ENCODE results near the gene ITGA1. TPM values are rescaled to one million over a fixed set of nuclear protein-coding genes. Genes with fewer than 3 reads are reported as not detected.
"Not testable (repeated sequence)": the region's sequence is repeated elsewhere in the genome, so short reads cannot be mapped to it uniquely, and the experiment has no call there.

The ITGA1 gene
- total RNA-seq, result 1 to 10 TPM; 2.6 to 3.2 TPM

DNA sequence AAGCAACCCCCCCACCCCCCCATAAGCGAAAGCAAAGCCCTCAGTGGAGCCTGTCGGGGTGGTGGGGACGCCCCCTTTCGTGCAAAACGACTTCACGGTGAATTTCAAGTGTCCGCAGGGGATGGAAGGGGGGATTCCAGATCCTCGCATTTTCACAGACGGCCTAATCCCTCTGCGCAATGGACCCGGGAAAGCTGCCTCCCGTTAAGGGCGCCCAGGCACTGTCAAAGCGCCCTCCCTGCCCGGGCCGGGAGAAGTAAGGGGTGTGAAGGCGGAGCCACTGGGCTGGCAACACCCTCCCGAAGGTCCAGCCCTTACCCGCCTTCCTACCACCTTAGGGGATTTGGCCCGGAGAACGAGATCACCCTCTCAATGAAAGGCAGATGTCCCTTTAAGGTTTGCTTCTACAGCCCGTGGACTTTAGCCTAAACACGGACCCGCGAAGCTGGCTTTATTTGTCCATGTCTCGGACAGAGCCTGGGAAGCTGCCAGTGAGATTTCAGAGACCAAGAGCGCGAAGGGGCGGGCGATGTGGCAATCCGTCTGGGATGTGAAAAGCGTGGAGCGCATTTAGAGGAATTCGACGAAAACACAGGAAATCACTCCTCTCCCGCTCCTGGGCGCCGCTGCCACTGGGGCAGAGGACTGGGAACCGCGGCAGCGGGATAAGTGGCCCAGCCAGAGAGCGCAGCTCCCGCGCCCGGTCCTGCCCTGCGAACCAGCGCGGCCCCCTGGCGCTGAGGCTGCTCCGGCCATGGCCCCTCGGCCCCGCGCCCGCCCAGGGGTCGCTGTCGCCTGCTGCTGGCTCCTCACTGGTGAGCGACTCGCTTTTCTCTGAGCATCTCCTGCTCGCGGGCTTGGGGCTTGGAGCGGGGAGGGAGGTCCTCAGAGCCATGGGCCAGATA, at the start of gene ITGA1, which contains the start of gene PELO:
ITGA1 (plus strand) TSS at position 317 of the 905 bp plus-strand sequence; CDS start at position 755, 438 bp downstream.
PELO (plus strand) TSS at position 317 of the 905 bp plus-strand sequence. CDS start 12,479 bp downstream, outside the sequence.
- ChIA-PET POLR2A (no interaction called here), CTCF (interaction anchor here (1.6 to 2.1 kb wide), 2 partner anchors 12 to 128 kb away, joined by 5 to 8 read pairs; no protein-coding TSS in a partner anchor)
- H3K4me3 Mint-ChIP-seq, result peak within 1 kb of the TSS; percentile 81
- H3K27ac Mint-ChIP-seq, result peak within 1 kb of the TSS; percentile 6
- H3K9me3 Mint-ChIP-seq, result no peaks in the 10 kb centered on the region
- H3K4me1 Mint-ChIP-seq, result peaks cover 19% of the 10 kb centered on the region
- DNase-seq, result peak; percentile 35
- peaks cover 29% of the 10 kb centered on the region for H3K27me3 Mint-ChIP-seq
- H3K36me3 Mint-ChIP-seq (ENCODE audit: low read depth), result peaks cover 3% of the 10 kb centered on the region

DNA sequence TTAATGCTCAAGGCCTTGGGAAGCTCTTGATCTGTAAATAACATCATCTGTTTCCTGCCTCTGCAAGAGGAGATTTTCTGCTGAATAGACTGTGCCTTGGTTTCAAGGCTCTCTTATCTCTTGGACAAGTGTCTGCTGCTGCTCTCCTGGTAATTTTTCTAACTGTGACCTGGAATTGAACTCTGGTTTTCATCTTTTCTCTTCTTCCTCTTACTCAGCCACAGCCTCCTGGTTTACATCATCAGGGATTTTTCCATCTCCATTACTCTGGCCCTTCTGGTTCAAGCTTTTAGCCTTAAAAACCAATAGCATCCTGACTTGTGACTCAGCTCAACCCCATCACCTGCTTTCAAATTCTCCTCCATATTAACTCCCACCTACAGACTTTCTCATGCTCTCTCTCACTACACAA, 49.6 kb upstream of the ITGA1 start:
- H3K4me3 Mint-ChIP-seq, result no peak overlapping the region
- H3K27me3 Mint-ChIP-seq, result no peaks in the 10 kb centered on the region
- no peak for DNase-seq
- H3K27ac Mint-ChIP-seq, result no peak overlapping the region
- peaks cover 7% of the 10 kb centered on the region for H3K9me3 Mint-ChIP-seq
- H3K36me3 Mint-ChIP-seq (ENCODE audit: low read depth), result peaks cover 9% of the 10 kb centered on the region
- peaks cover 22% of the 10 kb centered on the region for H3K4me1 Mint-ChIP-seq
- ChIA-PET CTCF (interaction anchor here (0.6 to 1.6 kb wide), 6 partner anchors 14 to 52 kb away, joined by 3 to 4 read pairs (median 3); no protein-coding TSS in a partner anchor), POLR2A (no interaction called here)

DNA sequence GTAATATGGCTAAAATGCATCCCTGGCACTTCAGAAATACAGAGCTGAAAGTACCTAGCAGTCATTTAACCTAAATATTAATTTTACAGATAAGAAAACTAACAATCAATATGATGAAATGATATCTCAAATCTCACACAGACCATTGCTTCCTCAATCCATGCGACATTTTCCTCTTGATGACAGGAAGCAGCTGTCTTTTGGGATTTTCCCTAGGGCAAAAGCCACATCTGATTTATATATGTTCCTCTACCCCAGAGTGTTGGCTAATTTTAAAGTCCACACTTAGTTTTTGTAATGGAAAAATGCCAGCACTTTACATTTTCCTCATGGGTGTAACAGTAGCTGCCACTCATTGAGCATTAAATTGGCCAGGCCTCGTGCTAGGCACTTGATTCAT, 47.7 kb upstream of the ITGA1 start:
- Mint-ChIP-seq H3K27me3 (no peaks in the 10 kb centered on the region), H3K4me3 (no peak overlapping the region)

DNA sequence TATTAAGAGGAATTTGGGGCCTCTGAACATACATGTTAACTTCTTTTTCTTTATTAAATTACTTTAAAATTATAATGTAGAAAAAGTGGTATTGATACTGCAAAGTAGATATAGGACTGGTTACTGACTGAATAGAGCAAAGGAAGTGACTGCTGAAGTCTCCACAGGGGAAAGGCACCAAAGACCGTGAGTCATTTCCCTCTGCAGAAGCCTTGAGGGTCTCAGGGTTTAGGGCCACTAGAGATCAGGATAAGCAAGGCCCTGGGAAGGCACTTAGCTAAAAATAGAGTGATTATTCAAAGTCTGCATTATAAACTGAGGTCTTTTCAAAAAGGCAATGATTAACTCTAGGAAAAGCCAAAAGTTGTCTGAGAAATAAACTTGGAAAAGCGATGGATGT, 44.7 kb upstream of the ITGA1 start:
- H3K4me1 Mint-ChIP-seq, result peaks cover 46% of the 10 kb centered on the region
- no peak for DNase-seq
- peaks cover 12% of the 10 kb centered on the region for H3K9me3 Mint-ChIP-seq
- H3K36me3 Mint-ChIP-seq (ENCODE audit: low read depth), result peaks cover 10% of the 10 kb centered on the region
- ChIA-PET POLR2A (no interaction called here), CTCF (interaction anchor here (1.7 kb wide), 1 partner anchor 17 kb away, joined by 9 read pairs; no protein-coding TSS in a partner anchor)
- no peak overlapping the region for H3K4me3 Mint-ChIP-seq
- no peaks in the 10 kb centered on the region for H3K27me3 Mint-ChIP-seq
- peak overlapping the region; percentile 82 for H3K27ac Mint-ChIP-seq

More for the DNA sequence above, 47.7 kb upstream of the ITGA1 start:
- ChIA-PET CTCF (interaction anchor here (0.9 to 2.3 kb wide), 5 partner anchors 12 to 39 kb away, joined by 3 to 7 read pairs (median 4); no protein-coding TSS in a partner anchor), POLR2A (no interaction called here)
- H3K36me3 Mint-ChIP-seq (ENCODE audit: low read depth), result peaks cover 9% of the 10 kb centered on the region
- peaks cover 7% of the 10 kb centered on the region for H3K9me3 Mint-ChIP-seq
- H3K27ac Mint-ChIP-seq, result no peak overlapping the region
- H3K4me1 Mint-ChIP-seq, result peaks cover 38% of the 10 kb centered on the region
- DNase-seq, result no peak

DNA sequence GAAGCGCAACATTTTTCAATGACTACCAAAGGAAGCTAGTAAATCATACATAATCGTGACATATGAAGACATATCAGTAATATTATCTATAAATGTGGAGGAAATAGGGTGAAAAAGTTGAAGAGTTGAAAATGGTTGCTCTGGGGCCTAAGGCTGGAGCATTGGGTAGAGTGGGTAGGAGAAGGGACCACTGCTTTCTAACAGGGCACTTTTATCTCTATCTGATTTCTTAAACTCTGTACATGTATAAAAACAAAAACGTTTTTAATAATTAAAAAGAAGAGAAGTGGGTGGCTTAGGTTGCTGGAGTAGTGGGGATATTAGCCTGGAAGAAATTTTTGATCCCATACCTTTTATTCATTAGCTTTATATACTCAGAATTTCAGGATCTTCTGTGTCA, 44.2 kb upstream of the ITGA1 start:
- Mint-ChIP-seq H3K27ac (peak overlapping the region; percentile 82), H3K36me3 (ENCODE audit: low read depth) (peaks cover 6% of the 10 kb centered on the region), H3K9me3 (peaks cover 8% of the 10 kb centered on the region), H3K4me3 (no peak overlapping the region), H3K4me1 (peaks cover 44% of the 10 kb centered on the region), H3K27me3 (no peaks in the 10 kb centered on the region)
- CTCF ChIA-PET, result interaction anchor here (1.7 kb wide), 1 partner anchor 18 kb away, joined by 9 read pairs; no protein-coding TSS in a partner anchor
- POLR2A ChIA-PET, result no interaction called here
- DNase-seq, result no peak

DNA sequence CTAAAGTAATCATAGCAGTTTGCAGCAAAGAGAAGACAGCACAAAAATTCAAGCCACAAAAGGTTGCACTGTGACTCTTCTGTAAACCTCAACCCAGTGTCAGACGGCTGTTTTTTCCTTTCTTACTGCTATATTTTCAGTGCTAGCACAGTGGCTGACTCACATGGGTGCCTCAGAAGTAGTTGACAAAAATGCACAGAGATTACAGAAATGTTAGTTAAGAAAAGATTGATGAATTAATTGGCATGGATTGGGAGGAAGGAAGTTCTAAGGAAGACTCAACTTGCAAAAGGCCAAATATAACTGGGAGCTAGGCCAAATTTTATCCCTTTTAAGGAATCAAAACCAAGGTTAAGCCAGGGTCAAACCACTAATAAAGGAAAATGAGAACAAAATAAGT, 43.7 kb upstream of the ITGA1 start:
- peaks cover 6% of the 10 kb centered on the region for H3K36me3 Mint-ChIP-seq (ENCODE audit: low read depth)
- peaks cover 8% of the 10 kb centered on the region for H3K9me3 Mint-ChIP-seq
- ChIA-PET CTCF (interaction anchor here (1.7 kb wide), 1 partner anchor 18 kb away, joined by 9 read pairs; no protein-coding TSS in a partner anchor), POLR2A (no interaction called here)
- H3K27ac Mint-ChIP-seq, result peak overlapping the region; percentile 82
- peaks cover 47% of the 10 kb centered on the region for H3K4me1 Mint-ChIP-seq
- peak; percentile 57 for DNase-seq
- H3K4me3 Mint-ChIP-seq, result no peak overlapping the region
- H3K27me3 Mint-ChIP-seq, result no peaks in the 10 kb centered on the region

DNA sequence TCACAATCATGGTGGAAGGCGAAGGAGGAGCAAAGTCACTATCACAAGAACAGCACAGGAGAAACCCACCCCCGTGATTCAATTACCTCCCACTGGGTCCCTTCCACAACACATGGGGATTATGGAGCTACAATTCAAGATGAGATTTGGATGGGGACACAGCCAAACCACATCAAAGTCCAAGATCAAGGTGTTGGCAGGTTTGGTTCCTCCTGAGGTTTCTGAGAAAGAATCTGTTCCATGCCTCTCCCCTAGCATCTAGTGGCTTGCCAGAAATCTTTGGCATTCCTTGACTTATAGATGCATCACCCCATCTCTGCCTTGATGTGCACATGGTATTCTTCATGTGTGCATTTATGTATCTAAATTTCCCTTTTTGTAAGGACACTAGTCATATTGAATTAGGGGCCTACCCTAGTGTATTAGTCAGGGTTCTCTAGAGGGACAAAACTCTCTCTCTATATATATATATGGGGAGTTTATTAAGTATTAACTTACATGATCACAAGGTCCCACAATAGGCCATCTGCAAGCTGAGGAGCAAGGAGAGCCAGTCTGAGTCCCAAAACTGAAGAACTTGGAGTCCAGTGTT, 42.8 kb upstream of the ITGA1 start:
- H3K4me3 Mint-ChIP-seq, CTCF ChIA-PET, POLR2A ChIA-PET: not testable (repeated sequence)

DNA sequence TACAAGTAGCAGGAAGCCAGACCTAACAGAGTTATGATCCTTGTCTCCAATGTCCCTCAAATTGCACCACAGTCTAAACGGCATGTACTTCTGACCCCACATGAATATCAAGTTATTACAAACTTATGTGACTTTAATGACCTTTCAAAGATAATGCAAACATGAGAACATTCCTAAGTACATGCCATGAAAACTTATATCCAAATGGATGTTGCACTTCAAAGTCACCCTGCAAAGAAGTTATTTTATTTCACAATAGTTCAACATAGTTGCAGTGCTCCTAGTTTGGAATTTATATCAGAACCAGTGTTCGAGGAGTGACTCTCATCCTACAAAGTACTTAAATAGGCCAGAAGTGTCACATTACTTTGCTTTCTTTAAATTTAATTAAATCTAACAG, 41.2 kb upstream of the ITGA1 start:
- CTCF ChIA-PET, result interaction anchor here (1.1 to 1.6 kb wide), 2 partner anchors 12 to 21 kb away, joined by 3 to 4 read pairs; no protein-coding TSS in a partner anchor
- H3K27me3 Mint-ChIP-seq, result no peaks in the 10 kb centered on the region

More for the DNA sequence above, 42.8 kb upstream of the ITGA1 start:
- H3K27me3 Mint-ChIP-seq; H3K27ac Mint-ChIP-seq; DNase-seq; H3K36me3 Mint-ChIP-seq (ENCODE audit: low read depth); H3K9me3 Mint-ChIP-seq: not testable (repeated sequence)
- peaks cover 52% of the 10 kb centered on the region for H3K4me1 Mint-ChIP-seq

DNA sequence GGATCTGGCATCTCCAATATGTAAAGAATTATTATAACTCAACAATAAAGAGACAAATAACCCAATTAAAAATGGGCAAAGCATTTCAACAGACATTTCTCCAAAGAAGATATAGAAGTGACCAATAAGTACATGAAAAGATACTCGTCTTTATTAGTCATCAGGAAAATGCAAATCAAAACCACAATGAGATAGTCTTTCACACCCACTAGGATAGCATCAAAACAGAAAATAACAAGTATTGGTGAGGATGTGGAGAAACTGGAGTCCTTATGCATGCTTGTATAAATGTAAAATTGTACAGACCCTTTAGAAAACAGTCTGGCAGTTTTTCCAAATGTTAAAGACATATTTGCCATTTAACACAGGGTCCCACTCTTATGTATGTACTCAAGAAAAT, 39.1 kb upstream of the ITGA1 start:
- Mint-ChIP-seq H3K36me3 (ENCODE audit: low read depth) (peaks cover 6% of the 10 kb centered on the region), H3K4me1 (peaks cover 38% of the 10 kb centered on the region), H3K27ac (no peak overlapping the region), H3K27me3 (peaks cover 7% of the 10 kb centered on the region), H3K9me3 (peaks cover 7% of the 10 kb centered on the region), H3K4me3 (no peak overlapping the region)
- ChIA-PET POLR2A (no interaction called here), CTCF (no interaction called here)
- DNase-seq, result no peak

More for the DNA sequence above, 41.2 kb upstream of the ITGA1 start:
- H3K4me1 Mint-ChIP-seq, result peaks cover 53% of the 10 kb centered on the region
- peaks cover 5% of the 10 kb centered on the region for H3K9me3 Mint-ChIP-seq
- no peak overlapping the region for H3K4me3 Mint-ChIP-seq
- DNase-seq, result no peak
- no peak overlapping the region for H3K27ac Mint-ChIP-seq
- POLR2A ChIA-PET, result no interaction called here
- peaks cover 6% of the 10 kb centered on the region for H3K36me3 Mint-ChIP-seq (ENCODE audit: low read depth)

DNA sequence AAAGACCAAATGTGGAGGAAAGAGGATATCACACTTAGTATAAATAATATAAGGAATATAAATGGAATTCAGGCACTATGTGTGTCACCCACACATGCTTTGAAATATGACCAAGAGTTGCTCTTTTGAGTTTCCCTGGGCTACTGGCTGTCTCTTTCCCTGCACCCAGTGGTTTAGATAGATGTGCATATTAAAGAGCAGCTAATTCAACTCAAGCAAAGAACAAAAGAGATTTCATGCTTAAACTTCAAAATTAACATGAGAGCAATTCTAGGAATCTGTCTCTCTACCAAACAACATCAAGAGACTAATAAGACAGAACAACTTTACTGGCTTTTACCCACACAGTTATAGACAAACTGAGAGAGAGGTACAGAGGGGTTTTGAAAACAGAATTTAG, 38.0 kb upstream of the ITGA1 start:
- Mint-ChIP-seq H3K27me3 (peaks cover 15% of the 10 kb centered on the region), H3K4me3 (no peak overlapping the region), H3K9me3 (peaks cover 8% of the 10 kb centered on the region), H3K27ac (no peak overlapping the region), H3K36me3 (ENCODE audit: low read depth) (peaks cover 6% of the 10 kb centered on the region), H3K4me1 (peaks cover 29% of the 10 kb centered on the region)
- no peak for DNase-seq
- ChIA-PET POLR2A (no interaction called here), CTCF (interaction anchor here (1.1 to 1.2 kb wide), 2 partner anchors 9 to 24 kb away, joined by 3 to 6 read pairs; no protein-coding TSS in a partner anchor)

DNA sequence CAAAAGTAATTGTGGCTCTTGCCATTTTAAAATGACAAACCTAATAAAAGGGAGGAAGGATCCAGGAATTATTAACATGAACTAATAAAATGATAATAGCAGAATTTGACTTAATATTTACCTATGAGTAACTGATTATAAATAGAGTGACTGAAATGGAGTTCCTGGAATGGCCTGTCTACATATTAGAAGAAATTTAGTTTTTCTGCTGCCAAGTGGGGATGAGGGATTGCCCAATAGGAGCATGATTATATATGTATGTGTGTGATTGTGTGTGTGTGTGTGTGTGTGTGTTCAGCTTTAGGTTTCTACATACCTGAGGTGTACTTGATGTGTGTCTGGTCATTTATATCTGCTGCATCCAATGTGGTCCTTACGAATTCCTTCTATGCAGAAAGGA, 36.6 kb upstream of the ITGA1 start:
- Mint-ChIP-seq H3K9me3 (peaks cover 3% of the 10 kb centered on the region), H3K4me1 (peaks cover 15% of the 10 kb centered on the region), H3K27me3 (peaks cover 15% of the 10 kb centered on the region), H3K27ac (no peak overlapping the region), H3K36me3 (ENCODE audit: low read depth) (peaks cover 2% of the 10 kb centered on the region), H3K4me3 (no peak overlapping the region)
- ChIA-PET CTCF (no interaction called here), POLR2A (no interaction called here)
- no peak for DNase-seq

DNA sequence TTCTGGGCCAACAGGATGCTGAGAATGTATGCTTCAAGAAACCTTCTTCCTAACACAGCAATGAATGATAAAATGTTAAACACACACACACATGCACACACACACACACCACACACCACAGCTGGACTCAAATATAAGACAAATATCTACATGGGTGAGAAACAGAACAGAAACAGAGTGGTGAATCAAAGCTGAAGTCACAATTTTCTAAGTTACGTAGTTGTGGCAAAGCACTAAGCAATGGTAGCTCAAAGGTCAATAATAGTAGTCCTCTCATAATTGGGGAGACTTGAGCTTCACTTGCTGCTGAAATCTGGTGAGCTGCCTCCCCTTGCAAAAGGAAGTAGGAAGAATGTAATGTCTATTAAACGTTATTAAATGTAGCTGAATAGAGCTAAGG, 33.7 kb upstream of the ITGA1 start:
- POLR2A ChIA-PET, result interaction anchor here (0.5 kb wide), 1 partner anchor 41 kb away, joined by 4 read pairs; no protein-coding TSS in a partner anchor

More for the DNA sequence above, 33.7 kb upstream of the ITGA1 start:
- Mint-ChIP-seq H3K9me3 (peaks cover 3% of the 10 kb centered on the region), H3K27me3 (peaks cover 15% of the 10 kb centered on the region), H3K4me3 (no peak overlapping the region), H3K4me1 (peaks cover 7% of the 10 kb centered on the region), H3K36me3 (ENCODE audit: low read depth) (no peaks in the 10 kb centered on the region), H3K27ac (no peak overlapping the region)
- CTCF ChIA-PET, result interaction anchor here (1.1 to 2.2 kb wide), 4 partner anchors 9 to 21 kb away, joined by 3 to 9 read pairs (median 5); no protein-coding TSS in a partner anchor
- DNase-seq, result no peak

All from activated CD4-positive, alpha-beta T cell treated with anti-CD3 and anti-CD28 coated beads, Interleukin-2, amount 10 ng/mL, durations not matched to agents 7 days and 5 days (primary cell).